Activated CD4-positive, alpha-beta T cell treated with anti-CD3 and anti-CD28 coated beads, Interleukin-2, amount 50 U/mL, for 16 hours (primary cell): Measurements from ENCODE around the gene TMEM253.

Experiments used
- DNase-seq: peaks from one replicate; pipeline ENCODE4 v3.0.0-alpha.2; 2020

TMEM253 gene

GRCh38 chr14:21071225-21072030 is 29.4 kb upstream of the TMEM253 start:
- DNase-seq, result peak; percentile 61

- DNase-seq, result no peak
Measured at GRCh38 chr14:21072031-21072473, 28.8 kb upstream of the TMEM253 start.

- DNase-seq, result no peak
Measured at GRCh38 chr14:21072781-21073339, 28.0 kb upstream of the TMEM253 start.

GRCh38 chr14:21073921-21074320 is 26.9 kb upstream of the TMEM253 start:
- no peak for DNase-seq

- DNase-seq, result no peak
Measured at GRCh38 chr14:21074398-21075272, 26.2 kb upstream of the TMEM253 start.

GRCh38 chr14:21075719-21076437 is 25.0 kb upstream of the TMEM253 start:
- DNase-seq, result no peak

GRCh38 chr14:21077672-21078071 is 23.2 kb upstream of the TMEM253 start:
- no peak for DNase-seq

- no peak for DNase-seq
Measured at GRCh38 chr14:21078287-21078686, 22.6 kb upstream of the TMEM253 start.

GRCh38 chr14:21078726-21079125 is 22.1 kb upstream of the TMEM253 start:
- DNase-seq, result no peak

- DNase-seq, result no peak
Measured at GRCh38 chr14:21081521-21082142, 19.2 kb upstream of the TMEM253 start.

GRCh38 chr14:21083565-21084325 is 17.1 kb upstream of the TMEM253 start:
- no peak for DNase-seq

GRCh38 chr14:21084396-21084795 is 16.5 kb upstream of the TMEM253 start:
- no peak for DNase-seq

GRCh38 chr14:21084998-21085853 is 15.6 kb upstream of the TMEM253 start:
- no peak for DNase-seq

- no peak for DNase-seq
Measured at GRCh38 chr14:21086908-21087293, 14.0 kb upstream of the TMEM253 start.

GRCh38 chr14:21087294-21088091 is 13.4 kb upstream of the TMEM253 start:
- DNase-seq, result peak; percentile 79

GRCh38 chr14:21088687-21089086 is 12.2 kb upstream of the TMEM253 start:
- DNase-seq, result no peak

GRCh38 chr14:21089271-21089670 is 11.6 kb upstream of the TMEM253 start:
- DNase-seq, result no peak

GRCh38 chr14:21089877-21090193 is 11.0 kb upstream of the TMEM253 start:
- no peak for DNase-seq

- DNase-seq, result peak; percentile 20
Measured at GRCh38 chr14:21090194-21090939, 10.5 kb upstream of the TMEM253 start.
